HG02678 (cell line): Measurements from ENCODE around the gene FOLH1.
"Not testable (repeated sequence)": the region's sequence is repeated elsewhere in the genome, so short reads cannot be mapped to it uniquely, and the experiment has no call there.

Experiments used
- ATAC-seq: cut with Tn5 transposase; IDR thresholded peaks from one replicate; pipeline ENCODE4 v1.9.1; 2021; ENCODE audit warnings: mild to moderate bottlenecking, moderate library complexity; ENCODE audit not compliant: unreplicated experiment

Gene FOLH1

GRCh38 chr11:49208006-49208721, at the start of gene FOLH1:
FOLH1 (minus strand) TSS chr11:49208602; CDS start chr11:49208409, 193 bp downstream.
- ATAC-seq: no peak

- ATAC-seq: not testable (repeated sequence)
Observed at GRCh38 chr11:49255148-49255547, 46.7 kb upstream of the FOLH1 start.

DNA sequence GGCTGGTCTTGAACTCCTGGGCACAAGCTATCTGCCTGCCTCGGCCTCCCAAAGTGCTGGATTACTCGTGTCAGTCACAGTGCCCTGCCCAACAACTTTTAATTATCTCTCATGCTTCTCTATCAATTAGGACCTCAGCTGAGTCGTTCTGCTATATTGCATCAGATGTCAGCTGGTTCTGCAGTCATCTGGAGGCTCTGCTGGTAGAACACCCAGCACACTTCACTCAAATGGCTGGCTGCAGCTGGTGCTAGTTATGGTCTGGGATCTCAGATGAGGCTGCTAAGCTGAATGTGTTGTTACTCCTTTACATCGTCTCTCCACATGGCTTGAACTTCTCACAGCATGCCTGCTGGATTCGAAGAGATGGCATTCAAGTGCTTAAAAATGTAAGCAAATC, 42.8 kb upstream of the FOLH1 start:
- ATAC-seq: not testable (repeated sequence)

- not testable (repeated sequence) for ATAC-seq
Observed at GRCh38 chr11:49250398-49251115, 42.2 kb upstream of the FOLH1 start.

DNA sequence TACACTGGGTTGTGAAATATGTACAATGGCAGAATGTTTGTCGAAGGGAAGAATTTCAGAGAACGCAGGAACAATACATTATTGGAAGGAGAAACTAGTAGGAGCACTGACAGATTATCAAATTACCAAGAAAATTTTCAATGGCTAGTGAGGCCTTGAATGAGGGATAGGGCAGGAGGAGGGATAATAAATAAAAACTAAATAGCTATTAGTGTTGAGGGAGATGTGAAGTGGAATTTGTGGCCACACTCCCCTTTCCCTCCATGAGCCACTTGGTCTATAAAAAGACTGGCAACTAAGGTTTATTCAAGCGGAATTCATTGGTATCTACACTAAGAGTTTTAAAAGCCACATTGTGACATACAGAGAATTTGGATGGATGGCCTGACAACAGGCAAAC, 41.0 kb upstream of the FOLH1 start:
- not testable (repeated sequence) for ATAC-seq

DNA sequence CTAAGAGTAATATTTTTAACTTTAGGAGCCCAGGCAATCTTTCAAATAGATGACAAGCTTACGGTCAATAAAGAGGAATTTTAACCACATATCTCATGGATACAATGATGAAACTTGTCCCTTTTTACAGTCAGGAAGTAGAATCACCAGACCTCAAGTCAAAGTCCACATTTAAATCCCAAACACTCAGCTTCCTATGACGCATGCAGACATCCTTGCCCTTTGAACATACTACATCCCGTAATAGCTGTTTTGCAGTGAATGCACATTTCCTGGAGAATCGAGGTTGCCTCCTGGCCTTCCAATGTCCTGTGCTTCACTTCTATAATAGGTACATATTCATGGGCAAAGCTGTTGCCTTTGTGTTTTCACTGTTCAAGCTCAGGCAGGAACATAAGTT, 25.3 kb upstream of the FOLH1 start:
- not testable (repeated sequence) for ATAC-seq

DNA sequence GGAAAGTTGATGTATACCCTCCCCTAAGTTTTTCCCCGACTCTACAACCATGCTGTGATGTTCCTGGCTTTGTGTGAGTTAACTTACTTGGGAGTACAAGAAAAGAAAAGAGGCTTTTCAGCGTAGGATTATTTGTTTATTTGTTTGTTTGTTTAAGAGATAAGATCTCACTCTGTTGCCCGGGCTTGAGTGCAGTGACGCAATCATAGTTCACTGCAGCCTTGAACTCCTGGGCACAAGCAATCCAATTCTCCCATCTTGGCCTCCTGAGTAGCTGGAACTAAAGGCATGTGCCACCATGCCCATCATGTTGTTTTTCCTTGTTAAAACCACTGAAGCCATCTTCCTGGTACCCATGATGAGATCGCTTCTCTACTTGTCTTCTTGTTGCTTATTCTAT, 24.6 kb upstream of the FOLH1 start:
- not testable (repeated sequence) for ATAC-seq

- ATAC-seq: not testable (repeated sequence)
Observed at GRCh38 chr11:49231725-49232124, 23.3 kb upstream of the FOLH1 start.

- not testable (repeated sequence) for ATAC-seq
Observed at GRCh38 chr11:49230534-49230933, 22.1 kb upstream of the FOLH1 start.

GRCh38 chr11:49230001-49230400, 21.6 kb upstream of the FOLH1 start:
- ATAC-seq: not testable (repeated sequence)

DNA sequence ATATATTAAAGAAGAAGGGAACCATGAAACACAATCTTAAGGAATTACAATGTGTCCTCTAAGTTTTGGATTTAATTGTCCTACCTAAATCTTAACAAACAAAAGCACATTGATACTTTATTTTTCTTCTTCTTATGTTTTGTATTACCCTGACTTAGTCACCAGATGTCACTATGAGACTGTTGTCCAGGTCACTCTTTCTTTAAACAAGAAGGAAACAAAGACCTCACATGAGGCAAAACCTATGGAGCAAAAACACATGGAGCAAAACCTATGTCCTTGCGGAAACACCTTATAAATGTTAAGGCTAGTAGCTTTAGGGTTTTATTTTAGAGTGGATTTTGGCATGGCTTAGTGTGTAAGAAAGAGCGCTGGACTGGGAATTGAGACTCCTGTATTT, 20.7 kb upstream of the FOLH1 start:
- ATAC-seq: not testable (repeated sequence)

DNA sequence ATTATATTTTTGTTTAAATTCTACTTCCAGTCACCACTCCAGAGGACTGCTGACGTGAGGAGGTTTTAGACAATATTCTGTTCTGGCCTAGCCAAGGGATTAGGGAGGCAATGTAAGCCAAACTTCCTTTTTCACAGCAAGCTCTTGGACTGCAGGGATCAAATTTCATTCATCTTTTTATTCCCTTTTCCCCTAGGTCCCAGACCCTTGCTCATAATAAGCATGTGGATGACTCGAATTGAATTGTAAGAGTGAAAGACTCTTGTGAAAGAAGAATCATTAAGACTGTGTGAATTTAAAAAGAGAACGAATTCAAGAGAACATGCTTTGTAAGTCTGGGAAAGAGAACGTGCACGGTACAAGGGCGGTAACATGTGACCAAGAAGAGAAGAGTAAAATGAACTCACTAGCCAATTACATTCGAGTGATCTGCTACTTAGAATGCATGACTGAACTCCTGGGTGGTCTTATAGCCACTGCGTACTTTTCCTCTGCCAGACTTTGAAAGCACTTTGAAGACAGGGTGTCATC, 16.9 kb upstream of the FOLH1 start:
- ATAC-seq: not testable (repeated sequence)

DNA sequence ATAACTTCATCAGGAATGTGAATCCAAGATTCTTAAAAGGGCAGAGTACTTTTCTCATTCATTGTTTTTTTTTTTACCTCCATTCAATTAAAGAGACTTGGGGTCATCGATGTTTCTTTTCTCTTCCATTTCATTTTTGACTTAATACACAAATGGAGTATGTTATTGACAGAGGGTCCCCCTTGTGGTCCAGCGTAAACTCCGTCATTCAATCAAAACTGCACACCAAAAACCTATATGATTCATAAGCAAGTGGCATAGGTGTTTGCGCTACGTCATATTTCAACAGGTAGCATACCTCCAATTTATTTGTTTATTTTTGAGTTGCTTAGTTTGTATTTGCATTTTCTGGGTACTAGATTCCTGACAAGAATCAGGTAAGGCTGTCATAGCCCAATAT, 12.7 kb upstream of the FOLH1 start:
- no peak for ATAC-seq

DNA sequence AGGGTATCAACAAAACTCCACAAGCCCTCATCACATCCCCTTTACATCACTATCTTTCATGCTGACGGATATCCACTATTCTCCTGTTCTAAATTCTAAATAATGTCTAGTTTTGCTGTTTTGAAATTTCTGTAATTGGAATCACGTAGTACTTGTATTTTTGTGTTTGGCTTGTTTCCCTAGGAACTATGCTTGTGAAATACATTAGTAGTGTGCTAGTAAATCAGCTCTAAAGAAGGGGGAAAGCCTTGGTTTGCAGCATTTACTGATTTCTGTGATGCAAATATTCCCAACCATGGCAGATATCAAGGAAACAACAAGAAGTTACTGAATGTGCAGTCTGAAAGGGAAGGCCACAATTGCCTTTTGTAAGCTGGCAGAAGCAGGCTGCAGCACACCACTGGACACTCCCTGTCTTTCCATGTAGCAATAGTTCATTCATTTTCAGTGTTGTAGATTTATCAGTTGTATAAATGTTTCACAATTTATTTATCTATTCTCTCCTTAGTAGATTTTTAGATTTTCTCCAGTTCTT, 4.7 kb upstream of the FOLH1 start:
- ATAC-seq: no peak

DNA sequence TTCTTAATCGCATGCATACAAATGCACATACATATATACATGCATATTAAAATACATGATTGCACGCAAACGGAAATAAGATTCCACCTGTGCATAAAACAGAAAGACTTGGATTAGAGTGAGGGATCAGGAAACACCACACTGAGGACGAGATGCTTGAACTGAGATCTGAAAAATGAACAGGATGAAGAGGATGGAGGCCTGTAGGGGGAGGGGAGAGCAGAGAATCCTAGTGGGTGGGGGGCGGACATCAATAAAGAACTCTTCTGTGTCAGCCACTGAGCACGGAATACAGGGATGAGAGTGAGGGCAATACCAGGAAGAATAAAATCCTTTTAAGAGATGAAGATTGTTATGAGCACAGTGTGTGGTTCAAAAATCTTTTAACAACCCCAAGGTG, 1.4 kb downstream of the FOLH1 start:
- not testable (repeated sequence) for ATAC-seq

GRCh38 chr11:49202287-49202976, 6.0 kb downstream of the FOLH1 start:
- no peak for ATAC-seq

DNA sequence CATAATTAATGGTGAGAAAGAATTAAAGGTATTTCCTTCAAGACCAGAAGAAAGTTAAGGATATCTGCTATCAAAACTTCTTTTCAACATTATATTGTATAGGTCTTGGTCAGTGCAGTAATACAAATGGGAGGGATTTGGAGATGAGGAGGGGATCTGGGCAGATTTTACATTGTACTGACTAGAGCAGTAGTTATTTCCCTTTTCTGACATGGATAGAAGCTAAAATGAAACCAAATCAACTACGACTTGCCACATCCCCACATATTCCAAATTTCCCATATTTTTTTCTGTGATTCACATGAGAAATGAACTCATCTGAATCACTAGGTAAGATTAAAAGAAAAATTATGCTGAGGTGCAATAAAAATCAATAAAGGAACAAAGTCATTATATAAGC, 11.6 kb downstream of the FOLH1 start:
- ATAC-seq: not testable (repeated sequence)

- not testable (repeated sequence) for ATAC-seq
Observed at GRCh38 chr11:49196002-49196401, 12.4 kb downstream of the FOLH1 start.

DNA sequence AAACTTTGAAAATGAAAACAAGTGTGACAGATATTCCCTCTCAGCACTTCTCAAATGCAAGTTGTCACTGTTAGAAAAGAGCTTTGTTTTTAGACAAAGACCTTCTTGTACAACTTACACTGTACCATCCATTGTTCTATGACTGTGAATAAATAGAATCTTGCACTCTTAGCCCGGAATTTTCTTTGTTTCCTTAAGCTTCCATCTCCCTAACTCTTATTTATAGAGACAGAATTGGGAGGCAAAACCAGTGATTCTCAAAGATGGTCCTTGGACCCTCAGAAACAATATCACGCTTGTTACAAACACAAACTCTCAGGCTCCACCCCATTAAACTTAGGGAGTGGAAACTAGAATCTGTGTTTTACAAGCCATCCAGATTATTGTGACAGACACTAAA, 18.1 kb downstream of the FOLH1 start:
- ATAC-seq: not testable (repeated sequence)

DNA sequence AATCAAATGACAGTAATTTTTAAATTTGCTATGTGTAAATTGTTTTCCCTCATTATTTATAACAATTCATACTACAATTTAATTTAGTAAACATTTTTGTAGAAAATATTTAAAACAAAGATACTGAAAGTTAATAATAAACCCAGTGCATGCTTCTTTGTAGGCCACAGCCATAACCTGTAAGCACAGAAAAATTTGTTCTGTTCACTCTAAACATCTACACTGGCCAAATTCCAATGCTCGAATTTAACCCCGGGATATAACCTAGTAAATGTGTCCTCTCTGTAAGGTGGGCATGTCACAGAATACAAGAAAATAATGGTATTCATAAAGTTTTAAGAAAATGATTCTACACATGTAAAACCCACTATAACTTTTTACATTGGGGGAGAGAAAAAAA, 22.2 kb downstream of the FOLH1 start:
- ATAC-seq: not testable (repeated sequence)

- ATAC-seq: not testable (repeated sequence)
Observed at GRCh38 chr11:49185597-49185996, 22.8 kb downstream of the FOLH1 start.
